AG20443 (cell line): ENCODE data around the gene LDLRAP1.

ENCODE experiments used
- DNase-seq: peaks from one replicate; pipeline ENCODE4 v3.0.0; 2012; ENCODE audit warnings: low spot score, mixed read lengths

Gene LDLRAP1

DNA sequence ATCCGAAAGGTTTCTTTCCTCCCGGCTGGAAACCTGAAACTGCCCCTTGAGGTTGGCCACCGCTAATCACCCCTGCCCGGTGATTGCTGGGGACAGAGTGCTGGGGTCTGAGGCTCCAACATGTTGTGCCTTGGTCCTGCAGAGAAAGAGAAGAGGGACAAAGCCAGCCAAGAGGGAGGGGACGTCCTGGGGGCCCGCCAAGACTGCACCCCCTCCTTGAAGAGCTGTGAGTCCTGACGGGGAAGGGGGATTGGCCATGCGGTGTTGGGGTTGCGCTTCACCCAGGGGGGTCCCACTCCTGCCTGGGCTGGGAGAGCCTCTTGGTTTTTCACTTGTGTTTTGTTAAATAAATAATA is 19.5 kb downstream of the LDLRAP1 start:
- no peak for DNase-seq

- no peak for DNase-seq
Measured at GRCh38 chr1:25563330-25564215, 20.2 kb downstream of the LDLRAP1 start.

GRCh38 chr1:25564777-25565574 is 21.6 kb downstream of the LDLRAP1 start:
- no peak for DNase-seq

DNA sequence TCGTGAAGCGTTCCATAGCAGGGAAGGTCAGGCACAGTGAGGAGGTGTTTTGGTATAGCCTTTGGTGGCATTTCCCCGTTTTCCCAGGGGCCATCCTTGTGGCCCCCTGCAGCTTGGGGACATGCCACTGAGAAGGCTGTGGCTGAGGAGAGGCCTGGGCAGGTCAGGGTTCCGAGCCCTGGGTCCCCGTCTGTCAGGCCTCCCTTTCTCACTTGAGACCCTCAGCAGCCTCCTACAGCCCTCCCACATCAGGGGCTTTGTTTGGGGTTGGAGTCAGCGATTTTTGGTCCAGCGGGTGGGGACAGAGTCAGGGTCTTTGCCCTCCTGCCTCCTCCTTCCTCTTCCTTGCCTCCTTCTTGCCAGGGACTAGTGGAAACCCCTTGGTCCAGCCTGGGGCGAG is 22.2 kb downstream of the LDLRAP1 start:
- DNase-seq = no peak

DNA sequence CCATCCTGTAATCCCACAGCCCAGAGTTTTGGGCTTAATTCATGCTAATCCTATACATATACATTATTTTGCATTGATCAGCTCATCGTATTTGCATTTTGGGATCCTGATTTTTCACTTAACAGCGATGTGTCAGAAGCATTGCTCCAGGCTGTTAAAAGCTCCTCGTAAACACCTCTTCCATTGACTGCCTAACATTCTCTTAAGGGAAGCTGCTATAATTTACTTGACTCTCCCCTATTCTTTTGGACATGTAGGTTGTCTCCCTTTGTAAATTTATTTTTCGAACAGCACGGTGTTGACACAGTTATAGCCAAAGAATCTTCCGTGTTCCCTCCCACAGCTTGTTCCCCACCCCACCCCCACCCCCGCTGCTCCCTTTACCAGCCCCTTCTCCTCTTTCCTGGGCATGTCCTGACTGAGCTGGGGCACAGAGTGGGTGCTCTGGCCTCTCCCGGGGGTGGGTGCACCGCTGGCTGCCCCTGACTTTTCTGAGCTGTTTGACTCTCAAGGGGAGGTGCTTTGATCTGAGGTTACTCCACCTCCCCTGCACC is 22.8 kb downstream of the LDLRAP1 start:
- no peak for DNase-seq

DNA sequence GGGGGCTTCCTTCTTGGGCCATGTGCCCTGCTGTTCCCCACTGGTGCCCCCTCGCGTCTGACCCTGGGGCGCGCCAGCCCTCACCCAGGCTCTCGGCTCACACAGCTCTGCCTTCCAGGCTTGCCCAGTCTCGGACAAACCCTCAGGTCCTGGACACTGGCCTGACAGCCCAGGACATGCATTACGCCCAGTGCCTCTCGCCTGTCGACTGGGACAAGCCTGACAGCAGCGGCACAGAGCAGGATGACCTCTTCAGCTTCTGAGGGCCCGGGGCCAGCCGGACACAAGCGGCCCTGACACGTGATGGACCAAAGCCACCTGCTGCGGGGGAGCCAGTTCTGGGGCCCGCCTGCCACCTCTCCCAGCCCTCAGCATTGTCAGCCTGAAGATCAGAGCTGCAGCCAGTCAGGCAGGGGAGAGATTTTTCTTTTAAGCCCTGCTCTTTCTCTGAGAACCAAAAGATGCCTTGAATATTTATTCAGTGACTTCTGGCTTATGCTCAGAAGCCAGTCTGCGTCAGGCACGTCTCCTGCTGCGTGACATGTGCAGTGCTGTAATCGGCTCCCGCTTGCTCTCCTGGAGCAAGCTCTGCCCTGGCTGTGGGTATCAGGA is 23.4 kb downstream of the LDLRAP1 start:
- peak; percentile 89 for DNase-seq

GRCh38 chr1:25567710-25568089 is 24.3 kb downstream of the LDLRAP1 start:
- no peak for DNase-seq

DNA sequence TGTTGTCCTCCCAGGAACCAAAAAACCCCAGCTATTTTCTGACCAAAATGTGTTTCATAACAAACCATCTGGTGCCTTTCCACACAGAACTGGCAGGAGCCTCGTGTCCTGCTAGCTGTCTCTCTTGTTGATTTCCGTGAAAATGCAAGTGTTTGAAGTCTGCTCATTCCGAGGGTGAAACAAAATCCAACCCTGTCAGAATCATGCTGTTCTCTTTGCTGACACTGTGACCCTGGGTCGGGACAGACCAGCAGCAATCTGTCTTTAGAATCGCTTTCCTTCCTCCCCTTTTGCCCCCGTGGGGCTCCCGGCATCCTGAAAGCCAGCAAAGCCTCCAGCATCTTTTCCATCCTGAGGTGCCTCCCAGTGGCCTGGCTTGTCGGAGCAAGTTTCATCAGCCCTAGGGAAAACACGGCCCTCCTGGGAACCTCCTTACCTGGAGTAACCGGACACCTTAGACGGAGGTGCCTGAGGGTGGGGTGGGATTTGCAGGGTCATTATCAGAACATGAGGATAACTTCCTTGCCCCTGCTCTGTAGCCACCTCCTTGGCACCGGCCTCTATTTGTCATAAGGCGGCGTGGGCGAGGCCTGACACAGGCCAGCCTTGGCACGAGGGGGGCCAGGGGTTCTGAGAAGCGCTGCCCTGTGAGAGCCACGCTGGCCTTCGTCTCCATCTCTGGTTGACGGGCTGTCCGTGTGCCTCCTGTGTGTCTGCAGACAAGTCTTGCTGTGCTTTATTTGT is 24.9 kb downstream of the LDLRAP1 start:
- DNase-seq = peak; percentile 72

GRCh38 chr1:25568834-25569596 is 25.6 kb downstream of the LDLRAP1 start:
- DNase-seq = peak; percentile 89

DNA sequence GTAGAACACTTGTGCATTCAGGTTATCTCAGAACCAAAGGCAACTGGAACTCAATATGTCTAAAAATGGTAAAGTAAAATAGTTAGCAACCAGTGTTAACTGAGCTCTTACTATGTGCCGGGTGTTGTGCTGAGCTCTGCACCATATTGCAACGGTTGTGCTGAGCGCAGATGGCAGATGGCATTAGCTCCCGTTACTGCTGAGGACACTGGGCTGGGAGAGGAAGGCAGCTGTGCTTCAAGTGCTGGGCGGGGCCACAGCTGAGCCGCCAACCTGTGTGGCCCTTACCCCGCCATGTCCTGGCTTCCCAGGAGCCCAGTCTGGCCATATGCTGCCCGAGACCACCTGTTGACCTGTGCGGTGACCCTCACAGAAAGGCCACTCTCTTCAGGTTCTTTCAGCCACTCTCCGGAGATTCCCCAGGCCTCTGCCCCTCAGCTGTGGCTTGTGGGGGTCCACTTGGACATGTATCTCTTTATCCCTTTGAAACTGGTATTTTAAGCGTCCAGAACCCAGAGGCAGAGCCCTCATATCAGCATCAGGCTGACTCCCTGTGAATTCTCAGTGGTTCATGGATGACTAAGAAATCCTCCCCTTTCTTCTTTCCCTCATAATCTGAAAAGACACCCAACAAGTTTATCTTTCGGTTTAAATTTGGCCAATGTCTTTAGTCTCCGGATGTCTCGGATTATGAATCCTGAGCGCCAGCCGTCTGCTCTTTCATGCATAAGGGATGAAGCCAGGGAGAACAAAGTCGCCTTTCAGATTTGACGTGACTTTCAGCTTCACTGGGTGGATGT is 26.4 kb downstream of the LDLRAP1 start:
- no peak for DNase-seq

DNA sequence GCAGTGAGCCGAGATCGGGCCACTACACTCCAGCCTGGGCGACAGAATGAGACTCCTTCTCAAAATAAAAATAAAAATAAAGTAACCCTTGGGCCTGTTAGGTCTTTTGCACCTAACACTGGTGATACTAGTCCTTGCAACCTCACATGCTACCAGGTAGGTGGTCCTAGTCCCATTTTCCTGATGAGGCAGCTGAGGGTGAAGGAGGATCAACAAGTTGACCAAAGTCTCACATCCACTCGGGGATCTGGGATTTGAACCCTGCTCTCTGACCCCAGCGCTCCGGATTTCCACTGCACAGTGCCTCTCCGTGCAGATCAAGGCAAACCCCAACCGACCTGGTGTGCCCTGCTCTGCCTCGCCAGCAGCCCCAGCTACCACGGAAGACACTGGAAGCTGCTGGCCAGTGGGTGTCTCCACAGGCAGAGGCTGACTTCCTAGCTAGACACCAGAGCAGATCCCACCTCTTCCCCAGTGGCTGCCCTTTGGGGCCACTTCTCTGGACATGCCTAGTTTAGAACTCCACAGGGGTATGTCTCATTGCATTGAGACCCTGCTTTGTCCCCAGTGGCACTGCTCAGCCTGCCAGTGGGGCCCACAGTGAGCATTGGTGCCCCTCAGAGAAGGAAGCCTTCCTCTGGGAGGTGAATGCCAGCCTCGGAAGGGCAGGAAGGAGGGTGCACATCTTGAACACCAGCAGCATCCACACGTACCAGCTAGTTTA is 27.6 kb downstream of the LDLRAP1 start:
- no peak for DNase-seq

DNA sequence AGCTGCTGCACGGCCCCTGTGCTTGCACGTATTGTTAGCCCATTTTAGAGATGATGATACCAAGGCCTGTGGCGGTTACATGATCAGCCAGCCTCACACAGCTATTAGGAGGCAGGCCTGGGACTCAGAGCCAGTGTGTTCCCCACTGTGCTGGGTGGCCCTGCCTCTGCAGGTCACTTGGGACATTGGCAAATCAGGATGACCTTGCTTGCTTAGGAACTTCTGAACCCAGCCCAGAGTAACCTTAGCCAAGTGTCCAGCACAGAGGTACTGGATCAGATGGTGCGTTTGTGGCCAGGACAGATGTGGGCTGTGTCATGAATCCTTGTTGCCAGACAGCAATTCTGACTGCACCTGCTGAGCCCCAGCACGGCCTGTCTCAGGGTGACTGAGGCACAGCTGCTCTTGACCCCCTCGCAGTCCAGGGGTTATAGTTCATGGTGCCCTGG is 28.1 kb downstream of the LDLRAP1 start:
- DNase-seq = no peak

DNA sequence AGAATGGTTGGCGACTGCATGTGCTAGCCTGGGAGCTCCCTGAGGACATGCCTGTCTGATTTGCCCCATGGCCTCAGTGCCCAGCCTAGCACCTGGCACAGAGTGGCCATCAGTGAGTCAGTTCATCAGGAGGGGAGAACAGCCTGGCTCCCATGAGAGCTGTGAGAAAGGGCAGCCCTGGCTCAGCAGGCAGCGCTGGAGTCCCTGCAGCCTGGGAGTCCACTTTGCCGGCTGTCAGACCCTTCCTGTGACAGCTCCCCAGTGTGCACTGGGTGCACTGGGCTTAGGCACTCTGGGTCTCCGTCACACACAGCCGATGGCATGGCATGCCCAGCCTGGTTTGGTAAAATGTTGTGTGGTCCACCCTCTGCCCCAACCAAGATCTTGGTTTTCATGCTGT is 28.7 kb downstream of the LDLRAP1 start:
- DNase-seq = no peak

GRCh38 chr1:25572708-25573590 is 29.5 kb downstream of the LDLRAP1 start:
- peak; percentile 84 for DNase-seq

- DNase-seq = no peak
Measured at GRCh38 chr1:25573591-25573930, 30.2 kb downstream of the LDLRAP1 start.

DNA sequence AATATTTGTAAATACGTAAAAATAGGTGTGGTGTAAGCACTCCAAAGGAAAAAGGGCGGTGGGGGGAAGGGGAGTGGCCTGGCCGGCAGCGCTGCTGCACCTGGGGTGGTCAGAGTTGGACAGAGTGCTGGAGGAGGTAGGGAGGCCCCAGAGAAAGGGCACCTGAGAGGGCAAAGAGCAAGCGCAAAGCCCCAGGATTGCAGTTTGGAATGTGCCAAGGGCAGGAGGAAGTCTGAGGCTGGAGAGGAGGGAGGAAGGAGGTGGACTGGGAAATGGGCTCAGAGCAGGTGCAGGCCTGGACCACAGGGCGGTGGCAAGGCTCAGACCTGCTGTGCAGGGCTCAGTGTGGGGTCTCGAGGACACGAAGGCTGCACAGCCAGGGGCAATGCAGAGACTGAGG is 30.6 kb downstream of the LDLRAP1 start:
- no peak for DNase-seq

DNA sequence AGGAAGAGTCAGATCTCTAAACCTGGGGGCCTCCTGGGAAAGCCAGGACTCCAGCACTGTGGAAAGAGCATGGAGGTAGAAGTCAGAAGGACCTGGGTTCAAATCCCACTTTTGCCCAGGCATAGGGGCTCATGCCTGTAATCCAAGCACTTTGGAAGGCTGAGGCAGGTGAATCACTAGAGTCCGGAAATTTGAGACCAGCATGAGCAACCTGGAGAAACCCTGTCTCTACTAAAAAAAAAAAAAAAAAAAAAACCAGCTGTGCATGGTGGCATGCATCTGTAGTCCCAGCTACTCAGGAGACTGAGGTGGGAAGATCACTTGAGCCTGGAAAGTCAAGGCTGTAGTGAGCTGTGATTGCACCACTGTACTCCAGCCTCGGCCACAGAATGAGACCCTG is 31.8 kb downstream of the LDLRAP1 start:
- no peak for DNase-seq

GRCh38 chr1:25576459-25577133 is 33.2 kb downstream of the LDLRAP1 start:
- DNase-seq = no peak
